ENCODE results near the gene PRR16.

DNA sequence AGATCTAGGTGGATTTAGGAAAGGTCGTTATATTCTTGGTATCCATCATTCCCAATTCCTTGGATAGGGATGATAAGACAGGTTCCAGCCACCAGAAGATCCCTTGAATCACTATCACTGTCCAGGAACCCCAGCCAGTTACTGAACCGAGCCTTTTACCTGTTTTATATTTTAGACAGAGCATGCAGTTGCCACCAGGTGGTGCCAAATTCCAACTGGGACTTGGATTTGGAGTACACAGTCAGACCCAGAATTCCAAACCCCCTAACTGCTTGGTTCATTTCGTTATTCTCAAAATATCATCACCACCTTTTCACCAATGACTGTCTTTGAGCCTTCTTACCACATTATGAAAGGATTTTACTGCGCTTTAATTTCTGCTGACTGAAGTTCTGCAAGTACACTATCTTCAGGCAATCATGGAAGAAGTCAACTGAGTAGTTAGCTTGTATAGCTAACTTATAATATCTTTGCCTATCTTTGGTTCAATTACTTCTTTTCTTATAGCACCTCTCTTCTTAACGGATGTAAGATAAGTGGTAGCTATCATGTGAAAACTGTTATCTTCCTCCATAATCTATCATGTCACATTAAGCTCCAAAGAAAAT, 191.8 kb downstream of the PRR16 start:
- TF ChIP-seq, protein P1, sequence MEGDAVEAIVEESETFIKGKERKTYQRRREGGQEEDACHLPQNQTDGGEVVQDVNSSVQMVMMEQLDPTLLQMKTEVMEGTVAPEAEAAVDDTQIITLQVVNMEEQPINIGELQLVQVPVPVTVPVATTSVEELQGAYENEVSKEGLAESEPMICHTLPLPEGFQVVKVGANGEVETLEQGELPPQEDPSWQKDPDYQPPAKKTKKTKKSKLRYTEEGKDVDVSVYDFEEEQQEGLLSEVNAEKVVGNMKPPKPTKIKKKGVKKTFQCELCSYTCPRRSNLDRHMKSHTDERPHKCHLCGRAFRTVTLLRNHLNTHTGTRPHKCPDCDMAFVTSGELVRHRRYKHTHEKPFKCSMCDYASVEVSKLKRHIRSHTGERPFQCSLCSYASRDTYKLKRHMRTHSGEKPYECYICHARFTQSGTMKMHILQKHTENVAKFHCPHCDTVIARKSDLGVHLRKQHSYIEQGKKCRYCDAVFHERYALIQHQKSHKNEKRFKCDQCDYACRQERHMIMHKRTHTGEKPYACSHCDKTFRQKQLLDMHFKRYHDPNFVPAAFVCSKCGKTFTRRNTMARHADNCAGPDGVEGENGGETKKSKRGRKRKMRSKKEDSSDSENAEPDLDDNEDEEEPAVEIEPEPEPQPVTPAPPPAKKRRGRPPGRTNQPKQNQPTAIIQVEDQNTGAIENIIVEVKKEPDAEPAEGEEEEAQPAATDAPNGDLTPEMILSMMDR (IDR thresholded peaks at IDR 0.05) = no peak
- no peak for TF ChIP-seq POLR2A (IDR thresholded peaks at IDR 0.05)

Data from lower leg skin (tissue), 3 donors.